Upper lobe of right lung (tissue), 1 donor: ENCODE data around the gene RAP2A. TPM values are rescaled to one million over a fixed set of nuclear protein-coding genes. Genes with fewer than 3 reads are reported as not detected.
A peak's percentile ranks its signal among the peaks of the same experiment; 100 is the strongest.

Experiments
- ATAC-seq: fragments of 200-7000 bp; cut with Tn5 transposase; one replicate; pipeline ENCODE4 v1.9.1; 2020; ENCODE audit warnings: mild to moderate bottlenecking, moderate library complexity
- DNase-seq: peaks from one replicate; pipeline ENCODE4 v3.0.0-alpha.2; 2020
- H3K27ac ChIP-seq: fragments of 200-600 bp; one replicate; pipeline ENCODE4 v1.8.0; 2022
- H3K27me3 ChIP-seq: fragments of 200-600 bp; one replicate; pipeline ENCODE4 v1.8.0; 2022; ENCODE audit warnings: mild to moderate bottlenecking
- H3K36me3 ChIP-seq: fragments of 200-600 bp; one replicate; pipeline ENCODE4 v1.8.0; 2022
- H3K4me1 ChIP-seq: fragments of 200-600 bp; one replicate; pipeline ENCODE4 v1.8.0; 2022
- H3K4me3 ChIP-seq: fragments of 200-600 bp; one replicate; pipeline ENCODE4 v1.8.0; 2022; ENCODE audit warnings: mild to moderate bottlenecking
- H3K9me3 ChIP-seq: fragments of 200-600 bp; one replicate; pipeline ENCODE4 v1.8.0; 2022
- CTCF ChIP-seq: fragments of 200-600 bp; IDR thresholded peaks from one replicate; pipeline ENCODE4 v1.8.0; 2022; ENCODE audit warnings: antibody characterized with exemption
- intact Hi-C: fragments of 100-400 bp; cut with DNase I; formaldehyde crosslinking; loops from one replicate; pipeline ENCODE4 v1.11.0; 2022
- total RNA-seq: library from RNA; stranded (reverse); fragmentation: NEBNext Ultra II Directional; extraction: Animal tissue kit (Norgen Biotek cat#: 25700); gene quantifications from one replicate; pipeline ENCODE4 v1.2.1, GENCODE V29; 2021
- donor health status: DM: no; HTN: yes; CAD: no; lungs with severe emphysema.

Gene RAP2A
- total RNA-seq, 1 donor from 2014 or later = 60.5 TPM

DNA sequence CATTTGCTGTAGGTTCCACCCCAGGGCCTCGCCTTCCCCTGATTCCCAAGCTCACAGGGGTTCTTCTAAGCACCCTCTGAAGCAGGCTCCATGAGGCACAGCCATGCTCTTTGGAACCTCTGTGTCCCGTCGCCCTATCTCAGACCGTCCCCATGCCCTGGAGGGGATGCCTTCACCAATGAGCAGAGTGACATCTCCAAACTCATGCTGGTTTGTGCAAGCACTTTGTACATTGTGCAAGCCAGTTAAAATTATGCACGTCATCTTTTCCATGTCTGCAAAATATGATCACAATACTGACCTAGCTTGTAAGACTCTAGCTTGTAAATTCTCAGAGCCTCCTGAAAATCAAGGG is 46.5 kb upstream of the RAP2A start:
- H3K9me3 ChIP-seq = no peaks in the 10 kb centered on the region
- DNase-seq (no peak), ATAC-seq (peak; percentile 57)
- intact Hi-C loops = no loop called here
- H3K36me3 ChIP-seq = peaks cover 33% of the 10 kb centered on the region
- peak overlapping the region; percentile 67 for H3K27ac ChIP-seq
- H3K4me3 ChIP-seq = no peak overlapping the region
- H3K27me3 ChIP-seq = no peaks in the 10 kb centered on the region
- no peak for TF ChIP-seq CTCF
- peaks cover 19% of the 10 kb centered on the region for H3K4me1 ChIP-seq

DNA sequence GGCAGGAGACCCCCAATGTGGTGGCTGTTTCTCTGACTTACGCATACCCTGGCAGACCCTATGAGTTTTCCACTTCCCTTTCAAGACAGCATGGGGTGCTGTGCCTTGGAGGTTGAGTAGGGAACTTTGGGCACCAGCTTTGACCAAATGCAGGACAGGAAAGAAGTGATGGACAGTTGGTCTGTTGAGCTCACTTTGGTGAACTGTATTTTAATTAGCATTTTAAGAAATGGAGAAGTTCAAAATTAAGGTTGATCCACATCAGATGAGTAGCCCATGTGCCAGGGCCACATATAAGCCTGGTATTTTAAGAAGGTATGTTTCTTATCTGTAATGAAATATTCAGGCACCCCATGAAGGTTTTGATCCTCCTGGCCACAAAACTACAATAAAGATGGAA is 46.1 kb upstream of the RAP2A start:
- peaks cover 19% of the 10 kb centered on the region for H3K4me1 ChIP-seq
- H3K4me3 ChIP-seq = no peak overlapping the region
- no peaks in the 10 kb centered on the region for H3K27me3 ChIP-seq
- DNase-seq (no peak), ATAC-seq (peak; percentile 3)
- H3K27ac ChIP-seq = peak overlapping the region; percentile 67
- H3K36me3 ChIP-seq = peaks cover 31% of the 10 kb centered on the region
- no peak for TF ChIP-seq CTCF
- intact Hi-C loops = no loop called here
- H3K9me3 ChIP-seq = no peaks in the 10 kb centered on the region

DNA sequence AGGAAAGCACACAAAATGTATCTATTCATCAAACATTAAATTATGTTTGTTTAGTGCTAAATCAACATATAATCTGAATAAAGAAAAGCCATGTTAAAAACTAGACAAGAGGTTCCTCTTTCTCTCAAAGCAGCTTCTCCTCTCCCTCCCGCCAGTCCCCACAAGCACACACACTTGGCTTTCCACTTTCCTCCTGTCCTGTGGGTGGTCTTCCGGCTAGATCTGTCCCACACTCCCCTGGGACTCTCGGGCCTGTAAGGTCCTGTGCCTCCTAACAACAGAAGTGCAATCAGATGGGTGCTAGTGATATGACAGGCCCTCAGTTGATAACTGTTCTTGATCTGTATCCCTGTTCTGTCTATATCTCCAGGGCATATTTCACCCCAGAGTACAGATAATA is 45.6 kb upstream of the RAP2A start:
- ATAC-seq (no peak), DNase-seq (no peak)
- no peaks in the 10 kb centered on the region for H3K9me3 ChIP-seq
- no peaks in the 10 kb centered on the region for H3K27me3 ChIP-seq
- H3K36me3 ChIP-seq = peaks cover 29% of the 10 kb centered on the region
- no peak for TF ChIP-seq CTCF
- intact Hi-C loops = no loop called here
- peaks cover 19% of the 10 kb centered on the region for H3K4me1 ChIP-seq
- no peak overlapping the region for H3K27ac ChIP-seq
- H3K4me3 ChIP-seq = no peak overlapping the region

DNA sequence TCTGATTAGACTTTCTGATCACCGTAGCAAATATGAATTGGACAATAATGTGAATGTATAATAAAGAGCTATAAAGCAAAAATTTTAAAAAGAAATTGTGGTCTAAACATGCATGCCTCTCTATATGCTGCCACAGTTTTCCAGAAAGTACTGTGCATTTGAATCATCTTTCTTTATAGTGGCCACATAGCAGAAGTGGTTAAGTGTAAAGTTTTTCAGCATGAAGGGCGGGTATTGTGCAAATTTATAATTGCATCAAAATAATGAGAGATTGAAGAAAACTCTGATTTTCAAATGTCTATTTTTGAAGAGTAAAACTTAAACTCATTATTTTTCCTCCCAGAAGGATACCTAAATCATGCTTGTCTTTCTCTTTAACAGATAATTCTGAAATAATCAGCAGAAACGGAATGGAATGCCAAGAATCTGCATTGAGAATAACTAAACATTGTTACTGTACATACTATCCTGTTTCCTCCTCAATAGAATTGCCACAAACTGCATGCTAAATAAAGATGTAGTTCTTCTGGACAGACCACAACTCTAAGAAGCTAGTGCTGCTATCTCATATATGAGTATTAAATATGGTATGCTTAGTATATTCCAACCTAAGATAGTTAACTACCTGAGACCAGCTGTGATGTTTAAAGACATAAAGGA is 42.9 kb upstream of the RAP2A start:
- no peak overlapping the region for H3K4me3 ChIP-seq
- no peaks in the 10 kb centered on the region for H3K9me3 ChIP-seq
- peaks cover 3% of the 10 kb centered on the region for H3K4me1 ChIP-seq
- intact Hi-C loops = no loop called here
- no peaks in the 10 kb centered on the region for H3K27me3 ChIP-seq
- TF ChIP-seq CTCF = no peak
- ATAC-seq (no peak), DNase-seq (no peak)
- no peak overlapping the region for H3K27ac ChIP-seq
- H3K36me3 ChIP-seq = peaks cover 34% of the 10 kb centered on the region

- no peak for DNase-seq
- Histone ChIP-seq H3K4me1 (no peaks in the 10 kb centered on the region), H3K36me3 (peaks cover 34% of the 10 kb centered on the region), H3K4me3 (no peak overlapping the region), H3K9me3 (no peaks in the 10 kb centered on the region), H3K27me3 (no peaks in the 10 kb centered on the region), H3K27ac (no peak overlapping the region)
- TF ChIP-seq CTCF = no peak
- intact Hi-C loops = no loop called here
- no peak for ATAC-seq
Measured at GRCh38 chr13:97392020-97392419, 41.9 kb upstream of the RAP2A start.

DNA sequence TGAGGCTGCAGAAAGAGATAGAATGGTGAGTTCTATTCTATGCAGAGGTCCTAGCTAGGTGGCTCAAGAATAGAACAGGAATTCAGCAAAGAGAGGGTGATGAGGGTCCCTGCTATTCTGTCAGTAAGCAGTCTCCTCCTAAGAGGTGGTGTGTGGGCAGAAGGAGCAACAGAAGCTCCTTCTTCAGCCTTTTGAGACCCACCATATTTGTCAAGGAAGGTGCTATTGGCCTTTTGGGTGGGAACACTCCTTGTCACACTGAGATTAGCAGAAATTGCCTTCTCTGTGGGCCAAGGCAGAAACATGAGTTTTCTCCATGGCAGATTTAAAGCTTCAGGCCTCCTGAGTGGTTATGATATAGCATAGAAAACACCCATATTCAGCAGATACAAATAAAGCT is 39.4 kb upstream of the RAP2A start:
- Histone ChIP-seq H3K27ac (no peak overlapping the region), H3K36me3 (peaks cover 29% of the 10 kb centered on the region), H3K27me3 (no peaks in the 10 kb centered on the region), H3K9me3 (no peaks in the 10 kb centered on the region), H3K4me1 (no peaks in the 10 kb centered on the region), H3K4me3 (no peak overlapping the region)
- TF ChIP-seq CTCF = no peak
- intact Hi-C loops = no loop called here
- ATAC-seq (no peak), DNase-seq (no peak)
